ENCODE results near the gene TRAF6.

The TRAF6 gene

DNA sequence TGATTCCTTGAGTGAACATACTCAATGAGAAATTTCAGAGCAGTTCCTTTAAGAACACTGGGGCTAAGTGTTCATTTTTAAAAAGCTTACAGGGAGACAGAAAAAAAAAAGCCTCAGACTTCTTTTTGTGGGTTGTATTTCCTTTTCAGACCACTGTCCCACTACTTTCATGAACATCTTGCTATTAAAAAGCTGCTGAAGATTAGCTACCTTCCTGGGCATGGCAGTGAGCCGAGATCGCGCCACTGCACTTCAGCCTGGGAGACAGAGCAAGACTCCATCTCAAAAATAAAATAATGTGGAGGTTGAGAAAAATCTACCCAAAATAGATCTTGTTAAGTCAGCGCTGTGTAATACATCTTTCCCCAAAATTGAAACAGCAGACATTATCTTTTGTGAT is 10.8 kb downstream of the TRAF6 start:
- peaks cover 45% of the 10 kb centered on the region for H3K36me3 Mint-ChIP-seq (ENCODE audit: low read depth)
- peaks cover 43% of the 10 kb centered on the region for H3K4me1 Mint-ChIP-seq
- H3K4me3 Mint-ChIP-seq = no peak overlapping the region
- no peaks in the 10 kb centered on the region for H3K27me3 Mint-ChIP-seq (ENCODE audit: low read depth)
- TF ChIP-seq, protein P1, sequence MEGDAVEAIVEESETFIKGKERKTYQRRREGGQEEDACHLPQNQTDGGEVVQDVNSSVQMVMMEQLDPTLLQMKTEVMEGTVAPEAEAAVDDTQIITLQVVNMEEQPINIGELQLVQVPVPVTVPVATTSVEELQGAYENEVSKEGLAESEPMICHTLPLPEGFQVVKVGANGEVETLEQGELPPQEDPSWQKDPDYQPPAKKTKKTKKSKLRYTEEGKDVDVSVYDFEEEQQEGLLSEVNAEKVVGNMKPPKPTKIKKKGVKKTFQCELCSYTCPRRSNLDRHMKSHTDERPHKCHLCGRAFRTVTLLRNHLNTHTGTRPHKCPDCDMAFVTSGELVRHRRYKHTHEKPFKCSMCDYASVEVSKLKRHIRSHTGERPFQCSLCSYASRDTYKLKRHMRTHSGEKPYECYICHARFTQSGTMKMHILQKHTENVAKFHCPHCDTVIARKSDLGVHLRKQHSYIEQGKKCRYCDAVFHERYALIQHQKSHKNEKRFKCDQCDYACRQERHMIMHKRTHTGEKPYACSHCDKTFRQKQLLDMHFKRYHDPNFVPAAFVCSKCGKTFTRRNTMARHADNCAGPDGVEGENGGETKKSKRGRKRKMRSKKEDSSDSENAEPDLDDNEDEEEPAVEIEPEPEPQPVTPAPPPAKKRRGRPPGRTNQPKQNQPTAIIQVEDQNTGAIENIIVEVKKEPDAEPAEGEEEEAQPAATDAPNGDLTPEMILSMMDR (IDR thresholded peaks at IDR 0.05; ENCODE audit: unreplicated experiment in 3 of 3) = no peak
- no peaks in the 10 kb centered on the region for H3K9me3 Mint-ChIP-seq
- H3K27ac Mint-ChIP-seq = no peak overlapping the region

DNA sequence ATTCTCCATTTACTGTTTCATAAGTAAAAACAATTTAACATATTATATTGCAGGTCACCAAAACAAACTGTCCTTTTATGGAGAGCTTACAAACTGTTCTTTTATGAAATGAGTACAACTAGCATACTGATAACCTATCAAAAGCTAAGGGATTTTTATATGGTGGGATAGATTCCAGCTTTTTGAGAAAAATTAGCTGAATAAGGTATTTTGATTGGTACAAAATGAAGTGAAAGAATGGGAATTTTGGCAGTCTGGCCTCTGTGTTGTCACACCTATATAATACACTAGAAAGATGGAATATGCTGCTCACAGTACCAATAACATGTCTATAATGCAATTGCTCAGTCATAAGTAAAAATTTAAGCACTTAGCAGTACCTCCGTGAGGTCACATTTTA is 11.4 kb downstream of the TRAF6 start:
- Mint-ChIP-seq H3K27me3 (ENCODE audit: low read depth) (no peaks in the 10 kb centered on the region), H3K4me1 (peaks cover 41% of the 10 kb centered on the region), H3K4me3 (no peak overlapping the region), H3K27ac (no peak overlapping the region), H3K36me3 (ENCODE audit: low read depth) (peaks cover 42% of the 10 kb centered on the region), H3K9me3 (no peaks in the 10 kb centered on the region)
- TF ChIP-seq, protein P1 (IDR thresholded peaks at IDR 0.05; ENCODE audit: unreplicated experiment in 3 of 3) = no peak

DNA sequence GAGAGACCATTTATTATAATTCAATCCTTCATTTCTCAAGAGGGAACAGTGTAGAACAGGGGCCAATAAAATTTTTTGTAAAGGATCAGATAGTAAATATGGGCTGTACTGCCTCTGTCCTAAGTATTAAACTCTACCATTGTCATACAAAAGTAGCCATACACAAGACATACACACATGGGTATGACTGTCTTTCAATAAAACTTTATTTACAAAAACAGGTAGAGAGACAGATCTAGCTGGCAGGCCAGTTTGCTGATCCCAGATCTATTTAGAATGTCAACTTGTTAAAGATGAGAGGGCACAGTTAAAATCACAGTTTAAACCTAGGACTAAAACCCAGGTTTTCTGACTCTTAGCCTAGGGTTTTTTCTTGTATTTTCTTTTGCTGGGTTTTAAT is 16.7 kb downstream of the TRAF6 start:
- H3K36me3 Mint-ChIP-seq (ENCODE audit: low read depth) = peaks cover 54% of the 10 kb centered on the region
- TF ChIP-seq, protein P1 (IDR thresholded peaks at IDR 0.05; ENCODE audit: unreplicated experiment in 3 of 3) = no peak
- H3K4me3 Mint-ChIP-seq = no peak overlapping the region
- no peaks in the 10 kb centered on the region for H3K9me3 Mint-ChIP-seq
- no peaks in the 10 kb centered on the region for H3K4me1 Mint-ChIP-seq
- H3K27ac Mint-ChIP-seq = no peak overlapping the region
- no peaks in the 10 kb centered on the region for H3K27me3 Mint-ChIP-seq (ENCODE audit: low read depth)

DNA sequence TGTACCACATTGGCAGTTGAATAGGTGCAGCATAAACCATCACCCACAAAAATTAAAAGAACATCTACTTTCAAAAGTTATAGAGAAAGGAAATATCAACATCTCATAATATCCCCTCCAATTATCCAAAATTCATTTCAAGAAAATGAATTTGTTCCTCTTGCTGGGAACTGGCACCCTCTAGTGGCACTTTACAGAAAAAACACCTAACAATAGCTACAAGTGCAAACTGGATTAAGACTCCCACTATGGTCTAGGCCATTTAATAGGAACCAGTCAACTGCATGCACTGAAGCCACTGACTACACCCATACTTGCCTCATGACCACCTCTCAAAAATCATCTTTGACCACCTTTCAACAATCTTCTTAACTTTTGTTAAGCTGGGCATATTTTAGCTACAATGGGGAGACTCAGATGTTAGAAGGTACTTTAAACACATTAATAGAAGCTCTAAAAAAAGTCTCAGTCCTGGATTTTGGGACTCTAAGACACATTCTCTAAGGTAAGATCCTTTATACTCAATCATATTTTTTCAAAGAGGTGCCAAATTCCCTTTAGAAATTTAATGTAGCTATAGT is 17.3 kb downstream of the TRAF6 start:
- H3K4me3 Mint-ChIP-seq = no peak overlapping the region
- TF ChIP-seq, protein P1 (IDR thresholded peaks at IDR 0.05; ENCODE audit: unreplicated experiment in 3 of 3) = peak; percentile 77 to 83 (median 80)
- H3K27me3 Mint-ChIP-seq (ENCODE audit: low read depth) = no peaks in the 10 kb centered on the region
- H3K36me3 Mint-ChIP-seq (ENCODE audit: low read depth) = peaks cover 56% of the 10 kb centered on the region
- no peaks in the 10 kb centered on the region for H3K9me3 Mint-ChIP-seq
- H3K27ac Mint-ChIP-seq = no peak overlapping the region
- no peaks in the 10 kb centered on the region for H3K4me1 Mint-ChIP-seq

DNA sequence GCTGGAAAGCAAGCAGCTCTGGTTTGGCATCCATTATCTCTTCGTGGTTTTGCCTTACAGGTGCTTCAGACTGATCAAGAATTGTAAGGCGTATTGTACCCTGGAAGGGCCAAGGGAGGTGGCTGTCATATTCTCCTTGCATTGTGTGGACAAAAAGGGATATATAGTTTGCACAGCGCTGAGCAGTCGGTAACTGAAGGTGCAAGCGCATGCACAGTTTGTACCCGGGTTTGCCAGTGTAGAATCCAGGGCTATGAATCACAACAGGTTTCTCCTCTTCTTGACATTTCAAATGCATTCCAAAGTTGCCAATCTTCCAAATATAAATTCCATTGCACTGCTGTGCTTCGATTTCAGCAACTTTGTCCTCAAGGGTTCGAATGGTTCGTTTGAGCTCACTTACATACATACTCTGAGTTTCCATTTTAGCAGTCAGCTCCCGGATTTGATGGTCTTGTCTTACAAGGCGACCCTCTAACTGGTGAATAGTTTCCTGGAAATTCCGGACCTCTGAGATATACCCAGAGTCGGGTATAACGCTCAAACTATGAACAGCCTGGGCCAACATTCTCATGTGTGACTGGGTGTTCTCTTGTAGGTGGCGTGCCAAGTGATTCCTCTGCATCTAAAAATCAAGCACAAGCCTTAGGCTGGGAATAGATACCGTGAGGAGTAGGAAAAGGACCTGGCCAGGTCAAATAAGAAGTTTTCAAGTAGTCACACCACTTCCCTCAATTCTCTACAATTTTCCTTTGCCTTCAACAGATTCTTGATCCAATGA is 19.9 kb downstream of the TRAF6 start:
- TF ChIP-seq, protein P1 (IDR thresholded peaks at IDR 0.05; ENCODE audit: unreplicated experiment in 3 of 3) = no peak
- Mint-ChIP-seq H3K27me3 (ENCODE audit: low read depth) (no peaks in the 10 kb centered on the region), H3K27ac (no peak overlapping the region), H3K4me3 (no peak overlapping the region), H3K36me3 (ENCODE audit: low read depth) (peaks cover 59% of the 10 kb centered on the region), H3K4me1 (no peaks in the 10 kb centered on the region), H3K9me3 (no peaks in the 10 kb centered on the region)

DNA sequence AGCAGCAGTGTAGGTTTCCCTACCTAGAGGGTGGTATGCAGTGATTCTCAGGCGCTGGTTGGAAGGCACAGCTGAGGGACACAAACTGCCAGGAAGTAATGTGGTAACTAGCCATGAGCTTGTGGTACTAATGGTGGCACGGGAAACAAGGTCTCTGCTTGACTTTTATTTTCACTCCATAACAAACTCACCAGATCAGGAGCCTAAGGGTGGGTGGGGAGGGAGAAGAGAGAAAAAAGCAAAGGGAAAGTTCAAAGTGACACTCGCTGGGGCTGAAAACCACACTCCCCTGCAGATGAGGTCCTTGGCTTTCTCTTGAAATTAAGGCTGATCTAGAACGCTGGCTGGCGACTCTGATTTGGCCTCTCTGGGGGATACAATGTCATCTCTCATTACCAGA is 22.0 kb downstream of the TRAF6 start:
- no peaks in the 10 kb centered on the region for H3K9me3 Mint-ChIP-seq
- no peaks in the 10 kb centered on the region for H3K4me1 Mint-ChIP-seq
- H3K4me3 Mint-ChIP-seq = no peak overlapping the region
- H3K36me3 Mint-ChIP-seq (ENCODE audit: low read depth) = peaks cover 70% of the 10 kb centered on the region
- H3K27me3 Mint-ChIP-seq (ENCODE audit: low read depth) = no peaks in the 10 kb centered on the region
- TF ChIP-seq, protein P1 (IDR thresholded peaks at IDR 0.05; ENCODE audit: unreplicated experiment in 3 of 3) = no peak
- peak overlapping the region in 2 of 3 experiments; percentile 44 to 87 for H3K27ac Mint-ChIP-seq

Measured in nephron (organoid).